WERI-Rb-1 (cell line): ENCODE results near the gene EVL.
"Not testable (repeated sequence)": the region's sequence is repeated elsewhere in the genome, so short reads cannot be mapped to it uniquely, and the experiment has no call there.

Experiments
- DNase-seq: peaks from one replicate; pipeline ENCODE4 v3.0.0-alpha.2; 2020
- H3K27ac ChIP-seq: fragments of 250-450 bp; sonication (Bioruptor Pico); 2 replicates; pipeline ENCODE4 v1.5.1; 2020; ENCODE audit warnings: mild to moderate bottlenecking, moderate library complexity
- H3K27me3 ChIP-seq: fragments of 250-450 bp; sonication (Bioruptor Pico); 2 replicates; pipeline ENCODE4 v1.5.1; 2021; ENCODE audit warnings: mild to moderate bottlenecking, low read depth, moderate library complexity; ENCODE audit not compliant: insufficient read depth, severe bottlenecking
- H3K36me3 ChIP-seq: fragments of 250-450 bp; sonication (Bioruptor Pico); 2 replicates; pipeline ENCODE4 v1.5.1; 2020; ENCODE audit warnings: mild to moderate bottlenecking, moderate library complexity
- H3K4me3 ChIP-seq: 2 replicates; pipeline ENCODE4 v1.5.1; 2011; ENCODE audit warnings: low read depth, mild to moderate bottlenecking, control low read depth, low read length
- H3K9me3 ChIP-seq: fragments of 250-450 bp; sonication (Bioruptor Pico); 2 replicates; pipeline ENCODE4 v1.5.1; 2021; ENCODE audit warnings: mild to moderate bottlenecking, moderate library complexity; ENCODE audit not compliant: severe bottlenecking
- TF ChIP-seq, protein P1 (sequence below): IDR thresholded peaks from 2 replicates; pipeline ENCODE4 v1.5.1; 2011; ENCODE audit warnings: low read depth, mild to moderate bottlenecking, control low read depth, inconsistent platforms, low read length

EVL gene

DNA sequence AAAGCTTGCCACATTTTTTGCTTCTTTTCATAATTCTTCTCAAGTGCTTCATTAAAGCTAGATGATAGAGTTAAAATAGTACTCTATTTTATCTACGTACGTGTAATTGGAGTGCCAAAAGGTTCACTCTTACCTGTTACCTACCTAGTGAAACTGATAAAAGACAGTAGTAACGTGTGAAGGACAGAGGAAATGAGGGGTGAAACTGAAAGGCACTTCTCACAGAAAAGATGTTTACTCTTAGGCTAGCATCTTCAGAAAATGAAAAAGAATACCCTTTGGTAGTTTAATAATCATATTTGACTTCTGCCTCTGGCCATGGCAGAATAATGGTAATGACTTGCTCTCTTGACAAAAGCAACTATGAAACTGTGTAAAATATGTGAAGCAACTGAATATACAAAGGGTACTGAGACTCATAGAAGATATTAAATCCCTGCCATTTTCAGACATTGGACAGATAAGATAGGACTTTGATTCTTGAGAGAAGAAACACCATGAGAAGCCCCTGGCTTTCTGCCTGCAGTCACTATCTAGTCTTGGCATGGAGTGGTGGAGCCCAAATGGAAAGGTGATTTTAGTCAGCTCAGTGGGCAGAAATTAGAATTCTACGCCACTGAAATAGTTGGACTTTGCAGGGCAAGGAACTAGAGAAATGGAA lies 6.3 kb upstream of the EVL start:
- no peaks in the 10 kb centered on the region for H3K9me3 ChIP-seq
- H3K36me3 ChIP-seq: no peaks in the 10 kb centered on the region
- no peak overlapping the region for H3K27ac ChIP-seq
- H3K4me3 ChIP-seq: no peak overlapping the region
- no peaks in the 10 kb centered on the region for H3K27me3 ChIP-seq
- TF ChIP-seq, protein P1, sequence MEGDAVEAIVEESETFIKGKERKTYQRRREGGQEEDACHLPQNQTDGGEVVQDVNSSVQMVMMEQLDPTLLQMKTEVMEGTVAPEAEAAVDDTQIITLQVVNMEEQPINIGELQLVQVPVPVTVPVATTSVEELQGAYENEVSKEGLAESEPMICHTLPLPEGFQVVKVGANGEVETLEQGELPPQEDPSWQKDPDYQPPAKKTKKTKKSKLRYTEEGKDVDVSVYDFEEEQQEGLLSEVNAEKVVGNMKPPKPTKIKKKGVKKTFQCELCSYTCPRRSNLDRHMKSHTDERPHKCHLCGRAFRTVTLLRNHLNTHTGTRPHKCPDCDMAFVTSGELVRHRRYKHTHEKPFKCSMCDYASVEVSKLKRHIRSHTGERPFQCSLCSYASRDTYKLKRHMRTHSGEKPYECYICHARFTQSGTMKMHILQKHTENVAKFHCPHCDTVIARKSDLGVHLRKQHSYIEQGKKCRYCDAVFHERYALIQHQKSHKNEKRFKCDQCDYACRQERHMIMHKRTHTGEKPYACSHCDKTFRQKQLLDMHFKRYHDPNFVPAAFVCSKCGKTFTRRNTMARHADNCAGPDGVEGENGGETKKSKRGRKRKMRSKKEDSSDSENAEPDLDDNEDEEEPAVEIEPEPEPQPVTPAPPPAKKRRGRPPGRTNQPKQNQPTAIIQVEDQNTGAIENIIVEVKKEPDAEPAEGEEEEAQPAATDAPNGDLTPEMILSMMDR: no peak
- DNase-seq: no peak

DNA sequence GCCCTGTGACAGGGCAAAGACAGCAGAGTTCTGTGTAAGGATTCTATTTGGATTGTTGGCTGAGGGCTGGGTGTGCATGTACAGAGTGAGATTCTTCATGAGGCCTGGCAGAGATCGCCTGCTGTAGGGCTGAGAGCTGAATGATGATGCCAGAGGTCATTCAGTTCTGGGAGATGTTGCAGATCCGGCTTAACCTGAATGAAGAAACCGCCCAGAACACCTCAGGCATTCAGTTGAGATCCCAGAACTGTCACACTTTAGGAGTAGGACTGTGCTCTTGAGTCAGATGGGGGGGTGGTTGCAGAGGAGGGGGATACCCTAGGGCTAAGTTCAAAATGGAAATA lies 5.8 kb upstream of the EVL start:
- Histone ChIP-seq H3K36me3 (no peaks in the 10 kb centered on the region), H3K9me3 (no peaks in the 10 kb centered on the region), H3K4me3 (no peak overlapping the region), H3K27me3 (no peaks in the 10 kb centered on the region), H3K27ac (no peak overlapping the region)
- TF ChIP-seq, protein P1: no peak
- DNase-seq: no peak

DNA sequence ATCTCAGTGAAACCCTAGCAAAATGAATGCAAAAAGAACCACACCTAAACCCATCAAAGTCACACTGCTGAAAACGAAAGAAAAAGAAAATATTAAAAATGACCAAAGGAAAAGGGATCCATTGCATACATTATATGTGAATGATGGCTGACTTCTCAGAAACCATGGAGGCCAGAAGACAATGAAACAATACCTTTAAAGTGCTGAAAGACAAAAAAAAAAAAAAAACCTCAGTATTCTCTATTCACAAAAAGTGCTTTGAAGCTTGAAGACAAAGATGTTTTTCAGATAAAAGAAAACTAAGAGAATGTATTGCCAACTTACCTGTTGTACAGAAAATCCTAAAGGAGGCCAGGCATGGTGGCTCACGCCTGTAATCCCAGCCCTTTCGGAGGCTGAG lies 4.5 kb upstream of the EVL start:
- TF ChIP-seq, protein P1: no peak
- Histone ChIP-seq H3K27me3 (no peaks in the 10 kb centered on the region), H3K36me3 (no peaks in the 10 kb centered on the region), H3K4me3 (no peak overlapping the region), H3K27ac (no peak overlapping the region), H3K9me3 (no peaks in the 10 kb centered on the region)
- no peak for DNase-seq

DNA sequence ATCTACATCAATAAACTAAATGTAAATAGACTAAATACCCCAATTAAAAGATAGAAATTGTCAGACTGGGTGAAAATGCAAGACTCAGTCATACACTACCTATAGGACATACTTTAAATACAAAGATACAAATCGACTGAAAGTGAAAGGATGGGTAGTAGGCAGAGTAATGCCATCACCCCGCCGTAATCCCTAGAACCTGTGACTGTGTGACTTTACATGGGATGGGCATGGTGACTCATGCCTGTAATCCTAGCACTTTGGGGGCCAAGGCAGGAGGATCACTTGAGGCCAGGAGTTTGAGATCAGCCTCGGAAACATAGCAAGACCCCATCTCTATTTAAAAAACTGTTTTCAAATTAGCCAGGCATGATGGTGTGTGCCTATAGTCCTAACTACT lies 2.6 kb upstream of the EVL start:
- no peak overlapping the region for H3K27ac ChIP-seq
- no peaks in the 10 kb centered on the region for H3K9me3 ChIP-seq
- H3K27me3 ChIP-seq: no peaks in the 10 kb centered on the region
- TF ChIP-seq, protein P1: no peak
- H3K36me3 ChIP-seq: no peaks in the 10 kb centered on the region
- H3K4me3 ChIP-seq: no peak overlapping the region
- DNase-seq: no peak

DNA sequence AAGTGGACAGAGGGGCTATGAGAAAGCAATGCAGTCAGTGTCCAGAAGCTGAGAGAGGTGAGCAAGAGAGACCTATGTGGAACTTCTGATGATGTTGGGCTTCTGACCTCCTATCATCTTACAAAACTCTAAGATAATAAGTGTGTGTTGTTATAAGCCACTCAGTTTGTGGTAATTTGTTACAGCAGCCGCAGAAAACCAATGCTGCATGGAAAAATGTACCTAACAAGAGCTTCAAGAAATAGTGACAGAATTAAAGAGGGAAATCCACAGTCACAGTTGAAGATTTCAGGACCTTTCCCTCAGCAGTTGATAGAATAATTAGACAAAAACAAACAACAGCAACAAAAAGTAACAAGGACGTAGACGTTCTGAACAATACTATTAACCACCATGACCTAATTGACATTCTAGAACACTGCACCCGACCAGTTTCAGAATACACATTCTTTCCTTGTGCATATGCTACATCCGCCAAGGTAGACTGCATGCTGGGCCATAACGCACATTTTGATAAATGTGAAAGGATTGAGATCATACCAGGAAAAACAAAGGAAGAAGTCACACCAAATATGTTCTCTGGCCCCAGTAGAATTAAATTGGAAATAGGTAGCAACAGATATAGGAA lies 1.8 kb upstream of the EVL start:
- Histone ChIP-seq H3K36me3 (no peaks in the 10 kb centered on the region), H3K9me3 (no peaks in the 10 kb centered on the region), H3K27ac (no peak overlapping the region), H3K27me3 (no peaks in the 10 kb centered on the region), H3K4me3 (no peak overlapping the region)
- DNase-seq: no peak
- TF ChIP-seq, protein P1: no peak

DNA sequence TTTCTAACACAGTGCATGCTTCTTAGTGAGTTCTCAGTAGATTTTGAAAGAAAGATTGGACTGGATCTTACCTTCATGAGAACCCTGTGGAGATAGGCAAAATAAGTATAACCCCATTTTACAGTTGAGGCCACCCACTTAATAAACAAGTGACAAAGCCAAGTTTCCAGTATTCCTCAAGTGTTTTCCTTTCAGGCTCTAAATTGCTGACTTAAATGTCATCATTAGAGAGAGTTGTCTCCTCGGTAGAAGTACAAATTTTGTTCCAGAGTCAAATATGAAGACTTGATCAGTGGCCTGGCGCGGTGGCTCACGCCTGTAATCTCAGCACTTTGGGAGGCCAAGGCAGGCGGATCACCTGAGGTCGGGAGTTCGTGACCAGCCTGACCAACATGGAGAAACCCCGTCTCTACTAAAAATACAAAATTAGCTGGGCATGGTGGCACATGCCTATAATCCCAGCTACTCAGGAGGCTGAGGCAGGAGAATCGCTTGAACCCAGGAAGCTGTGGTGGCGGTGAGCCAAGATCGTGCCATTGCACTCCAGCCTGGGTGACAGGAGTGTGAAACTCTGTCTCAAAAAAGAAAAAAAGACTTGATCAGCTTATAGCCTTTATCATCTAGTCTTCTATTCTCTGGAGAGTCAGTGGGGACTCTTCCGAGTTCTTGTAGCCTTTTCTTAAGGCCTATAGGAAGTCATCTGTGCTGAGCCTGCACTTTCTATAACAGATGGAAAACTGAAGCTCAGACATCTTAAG lies 708 bp upstream of the EVL start:
- H3K9me3 ChIP-seq, H3K36me3 ChIP-seq, DNase-seq, H3K27ac ChIP-seq, H3K27me3 ChIP-seq, H3K4me3 ChIP-seq: not testable (repeated sequence)
